HG03521 (cell line): Measurements from ENCODE around the gene YPEL1.
"Not testable (repeated sequence)": the region's sequence is repeated elsewhere in the genome, so short reads cannot be mapped to it uniquely, and the experiment has no call there.

Experiments used
- ATAC-seq: cut with Tn5 transposase; IDR thresholded peaks from one replicate; pipeline ENCODE4 v1.9.1; 2021; ENCODE audit warnings: mild to moderate bottlenecking, moderate library complexity; ENCODE audit not compliant: unreplicated experiment

The YPEL1 gene

DNA sequence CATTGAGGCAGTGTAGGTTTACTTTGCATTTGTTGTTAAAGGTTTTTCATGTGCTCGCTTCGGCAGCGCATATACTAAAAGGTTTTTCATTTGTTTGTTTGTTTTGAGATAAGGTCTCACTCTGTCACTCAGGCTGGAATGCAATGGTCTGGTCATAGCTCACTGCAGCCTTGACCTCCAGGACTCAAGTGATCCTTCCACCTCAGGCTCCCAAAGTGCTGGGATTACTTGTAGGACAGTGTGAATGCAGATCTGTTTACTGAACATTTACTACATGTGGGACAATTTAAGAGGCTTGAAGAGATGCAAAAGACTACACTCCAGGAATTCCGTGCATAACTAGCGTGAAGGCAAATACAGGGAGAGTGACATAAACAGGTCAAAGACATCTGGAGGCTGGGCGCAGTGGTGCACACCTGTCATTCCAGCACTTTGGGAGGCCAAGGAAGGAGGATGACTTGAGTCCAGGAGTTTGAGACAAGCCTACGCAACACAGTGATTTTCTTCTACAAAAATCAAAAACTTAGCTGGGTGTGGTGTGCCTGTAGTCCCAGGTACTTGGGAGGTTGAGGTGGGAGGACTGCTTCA, 34.1 kb downstream of the YPEL1 start:
- no peak for ATAC-seq

DNA sequence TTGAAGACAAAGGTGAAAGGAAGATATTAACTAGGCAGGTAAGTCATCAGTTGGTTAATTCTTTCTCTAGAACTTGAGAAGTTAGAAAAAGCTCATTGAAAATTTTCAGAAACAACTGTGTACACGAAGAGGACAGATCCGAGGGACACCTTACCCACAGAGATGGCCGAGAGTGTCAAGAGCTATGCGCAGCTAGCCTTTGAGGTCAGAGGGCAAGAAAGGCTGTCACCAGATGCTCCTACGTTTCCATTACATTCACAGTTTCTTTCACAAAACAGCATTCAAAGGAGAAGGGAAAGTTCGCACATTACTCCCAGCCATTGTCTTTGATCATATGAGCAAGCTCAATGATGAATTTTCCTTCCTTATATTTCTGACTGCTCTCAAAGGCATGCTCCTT, 34.8 kb downstream of the YPEL1 start:
- ATAC-seq: no peak

DNA sequence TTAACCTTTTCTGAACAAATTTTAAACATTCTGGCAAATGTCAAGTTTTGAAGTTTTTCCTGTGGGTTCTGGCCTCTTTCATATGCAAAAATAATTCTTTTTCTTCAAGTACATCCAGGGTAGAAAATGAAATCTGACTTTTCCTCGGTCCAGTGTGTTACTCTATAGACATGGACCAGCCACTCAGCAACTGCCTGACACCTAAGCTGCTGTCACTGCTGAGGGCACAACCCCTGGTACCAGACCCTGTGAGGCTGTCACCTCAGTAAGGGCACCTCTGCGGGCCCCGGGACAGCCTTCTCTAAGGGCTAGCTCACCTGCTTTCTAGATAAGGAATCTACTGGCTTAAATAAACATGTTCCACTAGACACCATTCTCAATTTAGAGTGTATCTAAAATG, 36.0 kb downstream of the YPEL1 start:
- ATAC-seq: no peak

DNA sequence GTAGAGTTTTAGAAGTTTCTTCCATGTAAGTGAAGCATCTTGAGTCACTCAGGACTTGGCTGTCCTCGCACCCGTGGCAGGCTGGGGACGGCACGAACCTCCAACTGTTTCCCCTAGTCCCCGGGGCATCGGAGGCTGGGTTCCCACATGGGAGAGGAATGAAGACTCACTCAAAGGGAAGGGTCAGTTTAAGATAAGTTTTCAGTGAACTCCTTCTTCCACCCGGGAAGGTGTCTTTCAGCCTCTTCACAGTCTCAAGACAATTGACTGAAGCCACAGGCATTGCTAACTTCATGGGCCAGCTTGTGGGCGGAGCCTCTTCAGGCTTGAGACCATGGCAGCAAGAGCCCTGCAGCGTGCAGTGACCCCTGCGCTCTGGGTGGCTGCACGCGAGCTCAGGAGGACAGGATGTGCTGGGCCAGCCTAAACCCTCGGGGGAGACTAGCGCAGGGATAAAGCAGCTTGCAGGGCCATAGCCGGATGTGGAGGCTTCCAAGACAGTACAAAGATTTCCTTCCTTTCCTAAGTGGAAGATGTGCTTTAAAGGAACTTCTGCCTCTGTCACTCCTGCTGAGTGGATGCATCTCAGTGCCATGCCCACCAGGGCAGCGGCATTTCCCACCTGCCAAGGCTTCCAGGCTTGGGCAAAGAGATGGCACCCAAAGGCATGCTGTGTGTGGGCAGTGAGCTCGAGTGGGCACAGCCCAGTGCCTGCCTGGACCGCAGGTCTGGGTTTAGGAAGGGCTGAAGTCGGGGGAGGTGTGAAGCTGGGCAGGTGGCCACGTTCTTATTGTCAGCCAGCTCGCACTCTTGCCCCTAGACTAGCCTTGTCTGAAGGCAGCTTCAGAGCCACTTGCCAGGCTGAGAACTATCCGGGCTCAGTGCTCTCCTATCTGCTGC, 36.9 kb downstream of the YPEL1 start:
- no peak for ATAC-seq

DNA sequence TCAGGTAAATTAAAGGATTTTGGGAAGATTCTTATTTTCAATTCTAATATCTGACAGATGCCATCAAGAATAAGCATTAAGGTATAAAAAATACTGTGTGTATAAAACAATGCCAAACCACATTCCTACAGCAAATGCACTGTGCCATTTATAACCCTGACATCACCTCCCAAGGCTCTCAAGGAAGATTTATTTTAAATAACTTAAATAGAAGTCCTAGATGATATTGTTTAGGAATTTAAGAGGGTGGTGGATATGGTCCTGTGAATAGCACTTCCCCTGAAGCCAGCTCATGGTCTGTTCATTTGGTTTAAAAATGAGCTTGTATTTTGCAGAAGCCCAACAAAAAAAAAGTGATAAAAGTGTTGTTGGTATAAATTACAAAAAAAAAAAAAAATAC, 37.7 kb downstream of the YPEL1 start:
- no peak for ATAC-seq

DNA sequence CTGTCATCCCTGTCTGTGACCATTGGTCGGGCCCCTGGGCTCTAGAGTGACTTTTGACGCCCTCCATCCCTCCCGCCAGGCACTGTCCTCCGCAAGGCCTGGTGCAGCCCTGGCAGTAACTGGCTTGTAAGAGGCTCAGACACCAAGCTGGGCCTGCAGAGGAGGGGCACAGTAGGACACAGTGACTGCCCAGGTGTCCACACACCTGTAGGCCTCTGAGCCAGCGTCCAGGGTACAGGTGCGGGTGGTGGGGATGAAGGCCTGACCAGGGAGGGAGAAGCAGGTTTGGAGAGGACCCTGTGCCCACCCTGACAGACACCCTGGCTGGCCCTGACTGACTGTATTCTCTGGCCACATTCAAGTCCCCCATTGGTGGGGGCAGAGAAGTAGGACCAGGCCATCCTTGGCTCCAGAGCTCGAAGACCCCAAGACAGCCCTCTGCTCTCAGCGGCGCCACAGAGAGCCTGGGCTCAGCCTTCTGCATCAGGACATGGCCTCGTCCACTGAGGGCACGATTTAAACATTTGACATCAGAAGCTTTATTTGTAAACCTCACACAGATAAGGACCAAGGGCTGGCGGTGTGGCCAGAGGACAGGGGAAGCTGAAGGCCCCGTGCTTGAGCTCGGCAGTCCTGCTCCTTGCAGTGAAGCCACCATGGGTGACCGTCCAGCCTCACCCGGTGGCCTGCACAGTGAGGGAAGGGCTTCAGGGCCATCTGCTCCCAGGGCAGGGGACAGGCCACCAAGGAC, 38.4 kb downstream of the YPEL1 start:
- no peak for ATAC-seq

DNA sequence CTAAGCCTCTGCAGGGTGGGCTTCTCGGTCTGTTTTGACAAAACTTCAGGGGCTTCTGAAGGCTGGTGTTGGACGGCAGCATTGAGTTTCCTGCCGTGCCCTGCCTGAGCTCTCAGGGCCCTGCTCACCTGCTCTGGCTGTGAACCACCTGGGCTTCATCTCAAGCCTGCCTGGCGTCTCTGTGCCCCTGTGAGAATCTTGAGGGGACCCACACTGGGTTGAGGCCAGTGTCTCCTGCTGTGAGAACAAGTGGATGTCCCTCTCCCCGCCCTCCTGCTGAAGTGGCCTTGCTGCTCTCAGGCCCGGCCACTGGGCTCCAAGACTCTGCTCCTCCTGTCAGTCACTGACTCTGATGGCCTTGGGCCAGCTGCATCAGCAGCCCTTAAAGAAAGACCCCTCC, 39.5 kb downstream of the YPEL1 start:
- ATAC-seq: no peak

DNA sequence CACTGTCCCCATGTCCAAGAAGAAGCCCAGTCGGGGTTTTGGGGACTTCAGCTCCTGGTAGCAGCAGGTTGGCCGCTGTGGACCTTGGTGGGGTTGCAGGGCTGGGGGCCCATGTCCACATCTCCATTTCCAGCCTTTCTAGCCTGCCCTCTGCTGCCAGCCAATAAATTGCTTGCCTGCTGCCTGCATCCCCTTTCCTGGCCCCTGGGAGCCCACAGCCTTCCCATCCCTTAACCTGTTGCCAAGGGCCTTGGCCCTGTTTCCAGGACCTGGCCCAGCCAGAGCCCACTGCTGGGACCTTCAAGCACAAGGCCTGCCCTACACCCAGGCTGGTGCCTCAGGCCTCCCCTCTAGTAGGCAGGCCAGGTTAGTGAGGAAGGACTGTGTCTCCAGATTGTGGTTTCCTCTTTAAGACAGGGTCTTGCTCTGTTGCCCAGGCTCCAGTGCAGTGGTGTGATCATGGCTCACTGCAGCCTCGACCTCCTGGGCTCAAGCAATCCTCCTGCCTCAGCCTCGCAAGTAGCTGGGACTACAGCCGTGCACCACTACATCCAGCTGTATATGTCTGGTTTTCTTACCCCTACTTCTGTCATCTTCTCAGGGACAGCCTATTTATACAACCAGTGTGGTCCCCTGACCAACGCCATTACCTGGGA, 40.0 kb downstream of the YPEL1 start:
- ATAC-seq: no peak

DNA sequence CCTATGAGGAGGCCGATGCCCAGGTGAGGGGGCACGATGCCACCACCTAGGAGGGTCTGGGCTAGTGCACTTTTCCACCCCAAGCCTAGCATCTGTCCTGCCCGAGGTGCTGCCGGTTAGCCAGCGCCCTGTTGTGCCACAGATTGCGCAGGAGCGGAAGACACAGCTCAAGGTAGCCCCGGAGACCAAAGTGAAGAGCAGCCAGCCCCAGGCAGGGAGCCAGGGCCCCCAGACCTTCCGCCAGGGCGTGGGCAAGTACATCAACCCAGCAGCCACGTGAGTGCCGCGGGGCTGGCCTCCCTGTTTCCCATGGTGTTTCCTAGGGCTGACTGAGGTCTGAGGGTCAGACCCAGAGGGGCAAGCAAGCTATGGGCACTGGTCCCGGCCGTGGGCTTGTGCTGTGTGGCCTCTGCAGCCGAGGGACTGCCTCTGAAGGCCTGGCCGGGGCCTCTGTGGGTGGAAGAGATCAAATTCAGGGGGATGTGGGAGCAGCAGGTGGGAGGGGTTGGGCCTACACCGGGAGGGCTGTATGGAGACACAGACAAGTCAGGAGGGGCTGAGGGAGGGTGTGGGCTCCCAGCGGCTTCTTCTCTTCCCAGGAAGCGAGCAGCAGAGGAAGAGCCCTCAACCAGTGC, 40.7 kb downstream of the YPEL1 start:
- no peak for ATAC-seq

DNA sequence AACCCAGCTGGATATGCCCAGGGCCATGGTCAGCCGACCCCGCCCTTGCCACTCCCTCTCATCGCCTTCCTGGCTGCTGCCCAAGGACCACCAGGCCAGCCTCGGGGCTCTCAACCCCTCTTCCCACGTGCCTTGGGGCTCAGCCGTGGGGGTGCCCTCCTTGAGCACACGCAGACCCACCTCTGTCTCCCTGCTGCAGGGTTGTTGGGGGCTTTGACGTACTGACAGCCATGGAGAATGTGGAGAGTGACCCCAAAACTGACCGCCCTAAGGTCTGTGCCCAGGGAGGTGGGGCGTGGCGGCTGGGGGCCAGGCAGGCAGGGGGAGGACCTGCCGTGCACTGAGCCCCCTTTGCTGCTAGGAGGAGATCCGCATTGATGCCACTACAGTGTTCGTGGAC, 41.2 kb downstream of the YPEL1 start:
- ATAC-seq: no peak

DNA sequence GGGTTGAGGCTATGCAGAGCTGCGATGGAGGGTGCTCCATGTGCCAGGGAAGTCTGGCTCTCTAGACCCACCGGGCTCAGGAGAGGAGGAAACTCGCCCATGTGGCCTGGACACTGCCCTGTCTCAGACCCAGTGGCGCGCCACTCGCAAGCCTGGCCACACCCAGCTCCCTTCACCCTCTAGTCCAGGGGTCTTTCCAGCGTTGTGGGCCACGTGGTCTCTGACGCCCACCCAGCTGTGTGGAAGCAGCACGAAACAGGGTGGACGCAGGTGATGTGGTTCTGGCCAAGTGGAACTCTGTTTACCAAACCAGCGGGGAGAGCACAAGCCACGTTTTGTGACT, 41.6 kb downstream of the YPEL1 start:
- no peak for ATAC-seq

DNA sequence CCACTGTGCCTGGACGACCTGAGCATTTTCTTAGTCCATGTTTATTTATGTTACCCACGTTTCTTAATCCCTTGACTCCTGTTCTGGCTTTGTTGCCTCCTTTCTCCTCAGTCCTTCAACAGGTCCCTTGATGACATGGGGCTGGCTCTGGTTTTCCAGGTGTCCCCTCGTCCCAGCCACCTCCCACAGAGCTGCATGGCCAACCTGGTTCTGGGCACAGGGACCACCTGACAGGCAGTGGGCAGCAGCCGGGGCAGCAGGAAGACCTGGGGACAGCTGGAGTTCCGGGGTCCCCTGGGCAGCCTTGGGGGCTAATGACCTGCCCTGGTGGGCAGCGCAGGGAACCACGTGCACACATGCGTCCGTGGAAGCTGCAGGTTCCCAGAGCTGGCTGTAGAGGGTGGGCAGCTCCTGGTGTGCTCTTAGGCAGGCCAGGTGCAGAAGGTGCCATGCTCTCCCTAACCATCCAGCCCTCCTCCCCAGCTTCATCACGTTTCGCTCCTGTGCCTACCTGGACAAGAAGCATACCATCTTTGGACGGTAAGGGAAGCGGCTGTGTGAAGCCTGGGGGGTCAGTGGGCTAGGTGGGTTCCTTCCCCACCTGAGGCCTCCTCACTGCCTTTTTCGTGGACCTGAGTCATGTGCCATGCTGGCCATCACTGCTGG, 42.1 kb downstream of the YPEL1 start:
- ATAC-seq: no peak

DNA sequence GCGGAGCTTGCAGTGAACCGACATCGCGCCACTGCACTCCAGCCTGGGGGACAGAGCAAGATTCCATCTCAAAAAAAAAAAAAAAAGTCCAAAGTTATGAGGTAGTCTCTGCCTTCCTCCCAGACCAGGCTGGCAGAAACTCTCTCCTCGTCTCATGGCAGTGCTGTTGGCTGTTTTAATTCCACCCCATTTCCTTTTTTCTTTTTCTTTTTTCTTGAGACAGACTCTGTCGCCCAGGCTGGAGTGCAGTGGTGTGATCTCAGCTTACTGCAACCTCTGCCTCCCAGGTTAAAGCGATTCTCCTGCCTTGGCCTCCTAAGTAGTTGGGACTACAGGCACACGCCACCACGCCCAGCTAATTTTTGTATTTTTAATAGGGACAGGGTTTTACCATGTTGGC, 42.7 kb downstream of the YPEL1 start:
- not testable (repeated sequence) for ATAC-seq

DNA sequence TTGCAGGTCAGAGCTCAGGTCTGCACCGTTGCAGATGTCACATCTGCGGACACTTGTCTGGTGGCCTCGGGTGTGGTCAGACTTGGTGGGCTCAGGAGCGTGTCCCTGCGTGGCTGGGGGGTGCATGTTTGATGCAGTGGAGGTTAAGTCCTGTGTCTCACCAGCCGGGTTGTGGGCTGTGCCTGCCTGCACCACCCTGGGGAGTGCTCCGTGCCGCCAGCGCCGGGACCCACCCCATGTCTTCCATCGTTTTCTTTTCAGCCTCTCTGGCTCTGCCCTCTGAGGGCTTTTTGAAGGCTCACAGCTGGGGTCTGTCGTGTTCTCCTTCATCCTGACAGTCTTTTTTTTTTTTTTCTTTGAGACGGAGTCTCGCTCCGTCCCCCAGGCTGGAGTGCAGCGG, 43.8 kb downstream of the YPEL1 start:
- no peak for ATAC-seq

DNA sequence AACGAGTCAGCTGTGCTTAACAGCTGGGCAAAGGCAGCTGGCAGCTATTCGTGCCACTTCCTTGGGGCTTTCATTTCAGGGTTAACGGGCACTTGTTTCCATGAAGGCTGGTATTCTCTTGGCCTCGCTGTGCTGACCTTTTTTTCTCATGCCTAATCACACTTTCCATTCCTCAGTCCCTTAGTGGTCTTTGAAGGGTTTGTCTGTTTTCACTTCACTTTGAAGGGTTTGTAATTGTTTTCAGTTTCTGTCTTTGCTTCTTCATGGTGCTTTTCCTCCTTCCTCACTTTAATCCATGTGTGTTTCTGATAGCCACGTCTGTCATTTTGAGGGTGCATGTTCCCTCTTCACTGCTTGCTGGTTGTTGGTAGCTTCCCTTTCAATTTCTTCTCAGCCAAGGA, 45.2 kb downstream of the YPEL1 start:
- no peak for ATAC-seq

DNA sequence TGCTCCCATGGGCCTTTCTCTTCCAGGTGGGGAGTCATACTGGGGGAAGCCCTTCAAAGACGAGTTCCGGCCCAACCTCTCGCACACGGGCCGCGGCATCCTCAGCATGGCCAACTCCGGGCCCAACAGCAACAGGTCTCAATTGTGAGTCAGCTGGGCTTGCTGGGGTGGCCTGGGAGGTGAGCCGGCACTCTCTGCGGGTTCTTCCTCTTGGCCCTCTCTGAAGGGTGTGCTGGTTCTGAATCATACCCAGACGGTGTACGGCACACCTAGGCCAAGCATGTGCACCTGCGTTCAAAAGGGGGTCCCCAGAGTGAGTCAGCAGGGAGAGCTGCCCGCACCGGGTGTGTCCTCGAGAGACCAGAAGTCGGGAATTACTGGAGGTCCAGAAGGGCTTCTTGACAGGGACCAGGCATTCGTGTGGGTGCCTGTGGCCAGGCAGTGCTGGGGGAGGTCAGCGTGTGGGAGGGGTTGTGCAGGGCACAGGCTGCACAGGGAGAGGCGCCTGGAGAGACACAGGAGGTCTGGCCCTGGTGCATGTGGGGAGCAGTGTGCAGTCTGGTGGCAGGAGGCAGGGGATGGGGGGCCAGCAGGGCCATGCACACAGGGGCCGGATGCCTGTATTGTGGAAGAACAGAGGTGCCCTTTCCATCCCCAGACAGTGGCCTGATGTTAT, 46.8 kb downstream of the YPEL1 start:
- ATAC-seq: no peak

DNA sequence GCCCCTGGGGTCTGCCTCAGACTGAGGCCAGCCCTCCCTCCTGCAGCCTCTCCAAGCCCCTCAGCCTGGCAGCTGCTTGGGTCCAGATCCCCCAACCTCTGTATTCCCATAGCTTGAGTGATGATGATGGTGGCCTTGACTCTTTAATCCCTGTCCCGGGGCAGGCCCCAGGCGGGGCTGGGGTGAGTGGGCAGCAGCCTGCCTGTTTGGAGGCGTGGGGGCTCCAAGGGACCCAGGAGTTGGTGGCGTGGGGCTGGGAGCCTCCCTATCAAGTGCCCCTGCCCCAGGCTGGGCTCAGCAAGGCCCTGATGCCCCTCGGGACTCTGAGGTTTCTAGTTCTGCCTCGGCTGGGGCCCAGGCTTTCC, 47.3 kb downstream of the YPEL1 start:
- no peak for ATAC-seq

DNA sequence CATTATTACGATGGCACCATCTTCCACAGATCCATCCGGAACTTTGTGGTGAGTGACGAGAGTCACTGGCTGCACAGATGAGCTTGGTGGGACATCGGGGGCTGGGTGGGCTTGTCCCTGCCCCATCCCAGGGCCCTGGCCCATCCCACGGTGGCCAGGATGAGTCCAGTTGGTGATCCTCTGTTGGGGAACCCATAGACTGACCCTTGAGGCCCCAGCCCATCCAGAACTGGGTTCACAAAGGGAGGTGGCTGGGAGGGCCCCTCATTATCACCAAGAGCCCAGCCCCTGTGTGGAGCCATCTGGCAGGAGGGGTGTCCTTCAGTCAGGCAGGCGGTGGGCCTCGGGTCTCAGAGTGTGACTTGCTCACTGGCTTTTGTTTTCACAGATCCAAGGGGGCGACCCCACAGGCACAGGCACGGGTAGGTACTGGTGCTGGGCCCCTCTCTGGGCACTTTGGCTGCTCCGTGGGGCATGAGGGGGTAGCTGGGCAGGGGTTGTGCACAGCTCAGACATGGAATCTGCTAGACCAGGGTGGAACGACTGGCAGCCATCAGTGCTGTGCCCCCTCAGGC, 47.8 kb downstream of the YPEL1 start:
- ATAC-seq: no peak

DNA sequence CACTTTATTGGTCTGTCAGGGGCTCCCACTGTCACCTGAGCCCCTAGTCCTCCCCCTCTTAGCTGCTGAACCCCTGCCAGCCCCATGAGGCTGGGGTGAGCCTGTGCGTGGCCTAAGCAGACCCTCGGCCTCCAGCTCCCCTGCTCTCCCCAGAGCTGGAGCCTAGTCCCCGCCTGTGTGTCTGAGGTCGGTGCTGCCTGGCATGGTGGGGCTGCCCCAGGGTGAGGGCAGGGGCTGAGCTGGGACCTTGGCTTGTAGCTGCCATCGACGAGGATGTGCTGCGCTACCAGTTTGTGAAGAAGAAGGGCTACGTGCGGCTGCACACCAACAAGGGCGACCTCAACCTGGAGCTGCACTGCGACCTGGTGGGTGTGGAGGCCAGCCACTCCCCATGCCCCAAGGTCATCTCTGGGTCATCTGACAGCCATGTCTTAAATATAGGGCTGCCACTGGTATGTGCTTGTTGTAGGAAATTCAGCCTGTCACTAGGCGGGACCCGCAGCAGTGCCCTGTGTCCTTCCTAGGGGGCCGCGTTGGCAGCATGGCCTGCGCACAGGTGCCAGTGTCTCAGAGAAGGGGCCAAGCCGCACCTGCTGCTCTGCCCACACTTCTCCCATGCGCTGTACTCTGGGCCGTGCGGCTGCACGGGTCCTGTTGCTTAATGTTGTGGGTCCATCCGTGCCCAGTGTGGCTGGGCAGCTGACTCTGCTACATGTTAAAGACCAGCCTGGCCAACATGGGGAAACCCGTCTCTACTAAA, 48.8 kb downstream of the YPEL1 start:
- no peak for ATAC-seq
